H9 (cell line): Measurements from ENCODE around the gene WARS2. TPM values are rescaled to one million over a fixed set of nuclear protein-coding genes. Genes with fewer than 3 reads are reported as not detected.

Experiments
- DNase-seq: peaks from one replicate; pipeline ENCODE4 v3.0.0-alpha.2; 2017
- H2AFZ ChIP-seq: one replicate; pipeline ENCODE4 v1.6.1; 2013; ENCODE audit warnings: mild to moderate bottlenecking, low read length, control low read depth, moderate library complexity
- H2AK5ac ChIP-seq: 2 replicates; pipeline ENCODE4 v1.6.1; 2013; ENCODE audit warnings: low read length, control low read depth, mixed read lengths; ENCODE audit not compliant: insufficient read length
- H2BK120ac ChIP-seq: one replicate; pipeline ENCODE4 v1.6.1; 2013; ENCODE audit warnings: low read depth, mild to moderate bottlenecking, low read length, control low read depth, inconsistent platforms; ENCODE audit not compliant: poor library complexity, severe bottlenecking
- H2BK12ac ChIP-seq: 2 replicates; pipeline ENCODE4 v1.6.1; 2013; ENCODE audit warnings: low read length, control low read depth, mixed read lengths, low read depth; ENCODE audit not compliant: insufficient read length
- H2BK15ac ChIP-seq: 2 replicates; pipeline ENCODE4 v1.6.1; 2013; ENCODE audit warnings: low read depth, low read length, control low read depth
- H2BK20ac ChIP-seq: one replicate; pipeline ENCODE4 v1.6.1; 2013; ENCODE audit warnings: low read depth, mild to moderate bottlenecking, low read length, control low read depth, inconsistent platforms; ENCODE audit not compliant: poor library complexity, severe bottlenecking
- H2BK5ac ChIP-seq: 2 replicates; pipeline ENCODE4 v1.6.1; 2013; ENCODE audit warnings: low read length, control low read depth, mixed read lengths; ENCODE audit not compliant: insufficient read length
- H3K14ac ChIP-seq: 2 replicates; pipeline ENCODE4 v1.6.1; 2013; ENCODE audit warnings: low read length, control low read depth; ENCODE audit not compliant: insufficient read depth
- H3K18ac ChIP-seq: 2 replicates; pipeline ENCODE4 v1.6.1; 2013; ENCODE audit warnings: low read depth, mild to moderate bottlenecking, mixed read lengths, low read length, control low read depth; ENCODE audit not compliant: insufficient read length
- H3K23ac ChIP-seq: 2 replicates; pipeline ENCODE4 v1.6.1; 2013; ENCODE audit warnings: low read length, control low read depth, mixed read lengths, low read depth; ENCODE audit not compliant: insufficient read length
- H3K23me2 ChIP-seq: 2 replicates; pipeline ENCODE4 v1.6.1; 2013; ENCODE audit warnings: low read depth, mild to moderate bottlenecking, mixed read lengths, low read length, control low read depth; ENCODE audit not compliant: insufficient read length, poor library complexity, severe bottlenecking
- H3K27ac ChIP-seq: 2 replicates; pipeline ENCODE4 v1.5.1; 2013; ENCODE audit warnings: low read length, control low read depth, mixed read lengths, low read depth; ENCODE audit not compliant: insufficient read length
- H3K27me3 ChIP-seq: 2 replicates; pipeline ENCODE4 v1.6.1; 2013; ENCODE audit warnings: low read length, control low read depth, inconsistent platforms; ENCODE audit not compliant: insufficient read depth
- H3K4ac ChIP-seq: 2 replicates; pipeline ENCODE4 v1.6.1; 2013; ENCODE audit warnings: low read depth, mild to moderate bottlenecking, control low read depth, inconsistent platforms, low read length, moderate library complexity
- H3K4me1 ChIP-seq: 2 replicates; pipeline ENCODE4 v1.6.1; 2013; ENCODE audit warnings: low read length, control low read depth, inconsistent platforms; ENCODE audit not compliant: insufficient read depth
- H3K4me2 ChIP-seq: 2 replicates; pipeline ENCODE4 v1.6.1; 2013; ENCODE audit warnings: low read length, control low read depth, mixed read lengths; ENCODE audit not compliant: insufficient read length, insufficient read depth
- H3K56ac ChIP-seq: 2 replicates; pipeline ENCODE4 v1.6.1; 2013; ENCODE audit warnings: low read depth, mild to moderate bottlenecking, mixed read lengths, low read length, control low read depth; ENCODE audit not compliant: insufficient read length
- H3K79me1 ChIP-seq: 2 replicates; pipeline ENCODE4 v1.6.1; 2013; ENCODE audit warnings: low read depth, mild to moderate bottlenecking, moderate library complexity, low read length, control low read depth, inconsistent platforms; ENCODE audit not compliant: insufficient read depth, poor library complexity, severe bottlenecking
- H3K79me2 ChIP-seq: 2 replicates; pipeline ENCODE4 v1.6.1; 2013; ENCODE audit warnings: low read length, control low read depth, inconsistent platforms; ENCODE audit not compliant: insufficient read depth
- H3K9ac ChIP-seq: 2 replicates; pipeline ENCODE4 v1.6.1; 2013; ENCODE audit warnings: low read length, control low read depth, mixed read lengths; ENCODE audit not compliant: insufficient read length; ENCODE audit errors: extremely low read depth
- H3K9me3 ChIP-seq: one replicate; pipeline ENCODE4 v1.6.1; 2013; ENCODE audit warnings: low read depth, low read length, inconsistent platforms; ENCODE audit not compliant: control insufficient read depth
- H3T11ph ChIP-seq: one replicate; pipeline ENCODE4 v1.6.1; 2013; ENCODE audit warnings: mild to moderate bottlenecking, low read length, control low read depth, inconsistent platforms
- H4K20me1 ChIP-seq: one replicate; pipeline ENCODE4 v1.6.1; 2013; ENCODE audit not compliant: control insufficient read depth, insufficient read length, insufficient read depth
- H4K5ac ChIP-seq: 2 replicates; pipeline ENCODE4 v1.6.1; 2013; ENCODE audit warnings: low read depth, mild to moderate bottlenecking, mixed read lengths, low read length, control low read depth; ENCODE audit not compliant: insufficient read length
- H4K8ac ChIP-seq: replicated peaks from 2 replicates; pipeline ENCODE4 v1.6.1; 2013; ENCODE audit warnings: low read length, control low read depth, mixed read lengths, low read depth; ENCODE audit not compliant: insufficient read length
- H4K91ac ChIP-seq: 2 replicates; pipeline ENCODE4 v1.6.1; 2013; ENCODE audit warnings: low read depth, mild to moderate bottlenecking, moderate library complexity, mixed read lengths, low read length, control low read depth; ENCODE audit not compliant: insufficient read length
- H3K27ac Mint-ChIP-seq, 3 experiments: 2 replicates in 2 of 3; 3 replicates in 1 of 3; pipeline ENCODE4 v1.8.0; 2020 to 2021; ENCODE audit warnings: mixed read lengths in 3 of 3, mild to moderate bottlenecking in 1 of 3, moderate library complexity in 1 of 3
- H3K27me3 Mint-ChIP-seq: 2 replicates; pipeline ENCODE4 v1.8.0; 2021; ENCODE audit warnings: low read depth, mild to moderate bottlenecking, moderate library complexity, mixed read lengths
- H3K36me3 Mint-ChIP-seq, 3 experiments: 2 replicates in 2 of 3; 3 replicates in 1 of 3; pipeline ENCODE4 v1.8.0; 2020 to 2021; ENCODE audit warnings: low read depth in 3 of 3, mixed read lengths in 3 of 3; ENCODE audit not compliant: insufficient read depth in 1 of 3
- H3K4me1 Mint-ChIP-seq, 2 experiments: 2 replicates each; pipeline ENCODE4 v1.8.0; 2020; ENCODE audit warnings: mixed read lengths in 2 of 2
- H3K4me3 Mint-ChIP-seq, 2 experiments: 2 replicates in 1 of 2; 3 replicates in 1 of 2; pipeline ENCODE4 v1.8.0; 2020 to 2021; ENCODE audit warnings: mild to moderate bottlenecking in 2 of 2, mixed read lengths in 2 of 2, moderate library complexity in 1 of 2
- H3K9me3 Mint-ChIP-seq, 2 experiments: 2 replicates in 1 of 2; 3 replicates in 1 of 2; pipeline ENCODE4 v1.8.0; 2020; ENCODE audit warnings: mild to moderate bottlenecking in 2 of 2, mixed read lengths in 2 of 2, moderate library complexity in 1 of 2
- WGBS: extraction: QIAGEN DNeasy Blood & Tissue Kit; methylation state at CpG from one replicate; pipeline ENCODE4 v1.1.7; 2013; ENCODE audit warnings: missing lambda C conversion rate, low lambda C conversion rate, mixed read lengths; ENCODE audit not compliant: insufficient read length; ENCODE audit errors: extremely low coverage; 5-methylcytosine and 5-hydroxymethylcytosine counted together
- total RNA-seq: library from RNA; stranded (reverse); gene quantifications from 2 replicates; pipeline ENCODE4 v1.2.1, GENCODE V29; 2021
- TF ChIP-seq, protein P1 (sequence below): fragments of 200-600 bp; sonication (generic); conservative IDR thresholded peaks from 3 replicates; pipeline ENCODE4 v1.8.0; 2021; ENCODE audit warnings: antibody characterized with exemption, mild to moderate bottlenecking

Gene WARS2
- total RNA-seq, 1 experiment from 2014 or later, result 9.7 TPM

DNA sequence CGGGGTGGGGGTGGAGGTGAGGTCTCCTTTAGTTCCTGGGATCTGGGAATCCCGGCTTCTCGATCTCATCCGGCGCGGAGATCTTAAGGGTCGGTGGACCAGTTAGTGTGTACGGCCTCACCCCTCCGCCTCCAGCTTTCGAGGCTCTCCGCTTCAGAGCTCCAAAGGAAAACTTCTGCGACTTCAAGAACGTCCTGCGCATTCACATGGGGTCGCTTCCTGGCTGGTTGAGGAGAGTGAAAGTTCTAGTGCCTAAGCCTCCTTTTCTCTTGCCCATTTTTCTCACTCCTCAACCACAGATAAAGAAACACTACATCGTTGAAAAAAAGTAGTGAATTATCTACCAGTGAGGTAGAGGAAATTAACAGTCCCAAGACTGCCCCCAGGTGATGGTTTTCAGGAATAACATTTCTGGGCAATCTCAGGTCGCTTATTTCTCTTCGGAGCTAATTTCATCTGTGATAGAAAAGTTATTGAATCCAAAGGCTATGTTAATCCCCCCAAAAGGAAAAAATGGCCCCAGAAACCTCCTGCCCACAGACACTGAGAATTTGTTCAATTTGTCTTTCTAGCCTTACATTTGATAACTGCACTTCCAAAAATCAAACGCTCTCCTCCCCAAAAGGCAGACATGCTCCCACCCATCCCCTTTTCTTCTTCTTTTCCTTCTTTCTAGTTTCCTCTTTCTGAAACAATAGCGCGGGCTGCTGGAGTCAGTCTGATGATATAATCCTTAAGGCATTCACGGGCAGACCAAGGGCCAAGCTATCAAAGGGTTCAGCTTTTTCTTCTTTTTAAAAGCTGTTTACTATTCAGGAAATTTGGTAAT lies 131.8 kb downstream of the WARS2 start:
- Histone ChIP-seq H3K4me2 (peak overlapping the region; percentile 77), H3K23me2 (no peaks in the 10 kb centered on the region), H3K14ac (no peak overlapping the region), H2BK20ac (no peak overlapping the region), H3K27ac (no peak overlapping the region), H3K4me1 (no peaks in the 10 kb centered on the region), H2BK5ac (no peak overlapping the region), H3T11ph (no peak overlapping the region), H2BK15ac (no peak overlapping the region), H4K20me1 (no peaks in the 10 kb centered on the region), H2BK120ac (no peak overlapping the region), H3K27me3 (peaks cover 47% of the 10 kb centered on the region), H2BK12ac (no peak overlapping the region), H3K18ac (no peak overlapping the region), H4K8ac (no peak overlapping the region), H3K23ac (no peak overlapping the region), H3K79me2 (no peaks in the 10 kb centered on the region), H3K56ac (no peak overlapping the region), H3K4ac (no peak overlapping the region), H2AFZ (no peak overlapping the region), H4K5ac (no peak overlapping the region), H2AK5ac (no peak overlapping the region), H3K79me1 (no peaks in the 10 kb centered on the region), H4K91ac (no peak overlapping the region), H3K9me3 (no peaks in the 10 kb centered on the region), H3K9ac (no peak overlapping the region)
- H3K9me3 Mint-ChIP-seq, result no peaks in the 10 kb centered on the region; a peak in 1 of 5 replicates
- WGBS, result no CpG with 5 or more reads among the region's 22 CpGs
- DNase-seq, result peak; percentile 60
- H3K4me1 Mint-ChIP-seq, result peaks cover 14 to 21% of the 10 kb centered on the region in 2 experiments
- peak overlapping the region; percentile 51 to 74 for H3K4me3 Mint-ChIP-seq
- no peaks in the 10 kb centered on the region for H3K36me3 Mint-ChIP-seq
- TF ChIP-seq, protein P1, sequence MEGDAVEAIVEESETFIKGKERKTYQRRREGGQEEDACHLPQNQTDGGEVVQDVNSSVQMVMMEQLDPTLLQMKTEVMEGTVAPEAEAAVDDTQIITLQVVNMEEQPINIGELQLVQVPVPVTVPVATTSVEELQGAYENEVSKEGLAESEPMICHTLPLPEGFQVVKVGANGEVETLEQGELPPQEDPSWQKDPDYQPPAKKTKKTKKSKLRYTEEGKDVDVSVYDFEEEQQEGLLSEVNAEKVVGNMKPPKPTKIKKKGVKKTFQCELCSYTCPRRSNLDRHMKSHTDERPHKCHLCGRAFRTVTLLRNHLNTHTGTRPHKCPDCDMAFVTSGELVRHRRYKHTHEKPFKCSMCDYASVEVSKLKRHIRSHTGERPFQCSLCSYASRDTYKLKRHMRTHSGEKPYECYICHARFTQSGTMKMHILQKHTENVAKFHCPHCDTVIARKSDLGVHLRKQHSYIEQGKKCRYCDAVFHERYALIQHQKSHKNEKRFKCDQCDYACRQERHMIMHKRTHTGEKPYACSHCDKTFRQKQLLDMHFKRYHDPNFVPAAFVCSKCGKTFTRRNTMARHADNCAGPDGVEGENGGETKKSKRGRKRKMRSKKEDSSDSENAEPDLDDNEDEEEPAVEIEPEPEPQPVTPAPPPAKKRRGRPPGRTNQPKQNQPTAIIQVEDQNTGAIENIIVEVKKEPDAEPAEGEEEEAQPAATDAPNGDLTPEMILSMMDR, result peak; percentile 80
- no peak overlapping the region for H3K27ac Mint-ChIP-seq
- H3K27me3 Mint-ChIP-seq, result peaks cover 92% of the 10 kb centered on the region
